TTC549 (cell line): ENCODE measurements around the gene UBN1.

Experiments used
- FAIRE-seq: peaks from 2 replicates; lab custom pipeline; 2012; peaks lifted over from hg19 to GRCh38; lab: Jason Lieb, UNC

Gene UBN1

GRCh38 chr16:4825196-4825595, 22.1 kb upstream of the UBN1 start:
- FAIRE-seq = no peak

- no peak for FAIRE-seq
Measured at GRCh38 chr16:4826526-4826925, 20.8 kb upstream of the UBN1 start.

- no peak for FAIRE-seq
Measured at GRCh38 chr16:4826980-4827379, 20.3 kb upstream of the UBN1 start.

- no peak for FAIRE-seq
Measured at GRCh38 chr16:4828567-4829321, 18.5 kb upstream of the UBN1 start.

- FAIRE-seq = no peak
Measured at GRCh38 chr16:4830408-4830807, 16.9 kb upstream of the UBN1 start.

GRCh38 chr16:4831616-4832015, 15.7 kb upstream of the UBN1 start:
- FAIRE-seq = no peak

- no peak for FAIRE-seq
Measured at GRCh38 chr16:4832698-4833343, 14.5 kb upstream of the UBN1 start.

- FAIRE-seq = no peak
Measured at GRCh38 chr16:4833584-4833983, 13.7 kb upstream of the UBN1 start.

GRCh38 chr16:4836727-4837126, 10.6 kb upstream of the UBN1 start:
- no peak for FAIRE-seq

GRCh38 chr16:4837733-4838501, 9.4 kb upstream of the UBN1 start:
- FAIRE-seq = no peak

GRCh38 chr16:4839942-4840341, 7.3 kb upstream of the UBN1 start:
- FAIRE-seq = no peak

GRCh38 chr16:4840984-4841383, 6.3 kb upstream of the UBN1 start:
- FAIRE-seq = no peak

- FAIRE-seq = no peak
Measured at GRCh38 chr16:4846503-4846900, 779 bp upstream of the UBN1 start.

GRCh38 chr16:4847774-4848587, 700 bp downstream of the UBN1 start:
- no peak for FAIRE-seq

GRCh38 chr16:4850211-4850610, 2.9 kb downstream of the UBN1 start:
- no peak for FAIRE-seq

- FAIRE-seq = no peak
Measured at GRCh38 chr16:4852221-4852872, 5.1 kb downstream of the UBN1 start.

- FAIRE-seq = no peak
Measured at GRCh38 chr16:4855371-4855770, 8.1 kb downstream of the UBN1 start.

- FAIRE-seq = no peak
Measured at GRCh38 chr16:4855804-4856203, 8.5 kb downstream of the UBN1 start.

- FAIRE-seq = no peak
Measured at GRCh38 chr16:4859190-4859899, 12.1 kb downstream of the UBN1 start.

- no peak for FAIRE-seq
Measured at GRCh38 chr16:4859900-4860255, 12.6 kb downstream of the UBN1 start.

GRCh38 chr16:4860727-4861342, 13.6 kb downstream of the UBN1 start:
- FAIRE-seq = no peak
